Activated gamma-delta T cell treated with anti-CD3 and anti-CD28 coated beads, Interleukin-2, amount 50 U/mL, for 16 hours (primary cell): ENCODE results near the gene DPP9.
"Not testable (repeated sequence)": the region's sequence is repeated elsewhere in the genome, so short reads cannot be mapped to it uniquely, and the experiment has no call there.

Experiments
- DNase-seq: peaks from one replicate; pipeline ENCODE4 v3.0.0-alpha.2; 2020; ENCODE audit warnings: low read depth

The DPP9 gene

DNA sequence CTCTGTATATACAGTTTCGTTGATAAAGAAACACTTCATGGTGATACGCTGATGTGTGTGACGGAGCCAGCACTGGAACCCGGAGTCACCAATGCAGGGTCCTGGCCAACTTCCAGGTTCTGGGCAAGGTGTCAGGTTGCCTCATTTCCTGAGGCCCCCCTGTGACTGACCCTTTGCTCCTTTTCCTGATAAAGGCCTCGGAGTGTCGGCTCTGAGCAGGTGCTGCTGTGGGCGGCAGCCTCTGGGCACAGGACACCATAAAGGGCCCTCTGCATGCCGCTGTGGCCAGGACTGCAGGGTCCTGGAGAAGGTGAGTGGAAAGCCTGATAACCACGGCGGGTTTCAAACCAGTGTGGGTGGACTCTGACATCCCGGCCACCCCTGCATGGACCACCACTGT, 36.2 kb downstream of the DPP9 start:
- no peak for DNase-seq

DNA sequence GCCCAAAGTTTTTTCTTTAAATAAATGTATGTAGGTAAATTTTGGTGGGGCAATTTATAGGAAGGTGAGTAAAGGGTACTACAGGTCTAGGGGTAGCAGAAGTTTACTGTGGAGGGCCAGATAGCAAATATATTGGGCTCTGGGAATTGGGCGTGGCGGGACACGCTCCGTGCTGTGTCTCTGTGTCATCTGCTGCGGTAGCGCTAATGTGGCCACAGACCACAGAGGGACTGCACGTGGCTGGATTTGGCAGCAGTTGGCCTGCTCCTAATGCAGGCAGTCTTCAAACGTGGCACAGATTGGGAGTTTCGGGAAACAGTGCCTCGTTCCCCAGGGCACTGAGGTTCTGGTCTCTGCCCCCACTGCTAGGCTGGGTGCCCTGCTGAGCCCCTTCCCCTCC, 36.9 kb downstream of the DPP9 start:
- DNase-seq = no peak

DNA sequence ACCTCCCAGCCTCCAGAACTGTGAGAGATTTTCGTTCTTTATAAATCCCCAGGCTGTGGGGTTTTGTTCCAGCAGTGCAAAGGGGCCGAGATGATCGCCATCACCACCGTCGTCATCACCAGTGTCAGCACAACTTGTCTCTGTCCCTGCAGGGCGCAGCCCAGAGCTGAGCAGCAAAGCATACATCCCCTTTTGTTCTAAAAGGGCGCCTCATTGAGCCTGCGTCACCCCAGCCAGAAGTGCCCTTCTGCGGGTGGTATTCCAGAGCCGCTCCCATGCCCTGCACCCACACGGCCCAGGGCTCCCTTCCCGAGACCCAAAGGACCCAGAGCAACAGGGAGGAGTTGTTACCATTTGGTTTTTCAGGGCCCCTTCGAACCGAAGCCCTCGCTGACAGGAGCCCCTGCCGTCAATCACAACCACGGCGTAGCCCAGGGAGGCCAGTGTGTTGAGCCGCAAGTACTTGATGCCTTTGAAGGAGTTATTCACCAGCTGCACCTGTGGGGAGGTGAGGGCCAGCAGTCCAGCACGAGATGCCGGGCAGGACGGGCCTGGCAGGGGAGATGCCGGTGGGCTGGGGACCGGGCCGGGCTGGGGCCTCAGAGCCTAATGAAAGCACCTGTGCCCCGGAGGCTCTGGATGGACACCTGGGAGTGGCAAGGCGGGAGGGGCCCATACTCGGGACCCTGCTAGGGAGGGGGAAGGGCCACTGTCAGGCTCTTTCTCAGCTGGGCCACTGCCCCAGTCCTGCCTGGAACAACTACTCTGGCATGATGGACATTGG, 39.1 kb downstream of the DPP9 start:
- no peak for DNase-seq

DNA sequence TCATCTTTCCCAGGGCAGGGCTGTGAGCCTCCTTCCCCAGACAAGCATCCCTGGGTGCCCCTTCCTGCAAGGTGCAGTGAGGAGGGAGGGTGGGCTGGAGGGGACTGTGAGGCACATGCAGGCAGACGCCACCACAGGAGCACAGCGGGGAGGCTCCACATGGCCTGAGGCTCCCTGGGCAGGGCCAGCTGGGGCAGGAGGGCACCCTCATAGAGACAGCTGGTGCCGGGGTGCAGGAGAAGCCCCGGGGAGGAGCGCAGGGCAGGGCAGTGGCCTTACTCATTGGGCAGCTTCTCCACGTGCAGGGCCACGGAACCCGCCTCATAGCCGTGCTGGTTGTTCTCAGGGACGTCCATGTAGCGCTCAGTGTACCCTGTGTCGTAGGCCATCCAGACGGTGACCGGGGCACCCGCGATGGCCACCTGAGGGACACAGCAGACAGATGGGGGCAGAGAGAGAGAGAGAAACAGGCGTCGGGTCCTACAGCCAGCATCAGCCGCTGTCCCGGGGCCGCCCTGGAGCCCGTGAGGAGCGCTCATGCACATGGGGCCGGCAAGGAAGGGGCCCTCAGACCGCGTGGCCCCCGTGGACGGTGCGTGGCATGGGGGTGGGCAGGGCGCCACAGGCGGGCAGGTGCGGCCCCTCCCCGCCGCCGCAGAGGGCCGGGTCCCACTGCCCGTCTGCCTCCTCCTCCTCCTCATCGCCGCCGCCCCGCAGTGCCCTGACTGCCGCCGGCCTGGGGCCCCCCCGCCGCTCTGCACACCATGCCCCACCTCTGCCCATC, 41.0 kb downstream of the DPP9 start:
- DNase-seq = no peak

DNA sequence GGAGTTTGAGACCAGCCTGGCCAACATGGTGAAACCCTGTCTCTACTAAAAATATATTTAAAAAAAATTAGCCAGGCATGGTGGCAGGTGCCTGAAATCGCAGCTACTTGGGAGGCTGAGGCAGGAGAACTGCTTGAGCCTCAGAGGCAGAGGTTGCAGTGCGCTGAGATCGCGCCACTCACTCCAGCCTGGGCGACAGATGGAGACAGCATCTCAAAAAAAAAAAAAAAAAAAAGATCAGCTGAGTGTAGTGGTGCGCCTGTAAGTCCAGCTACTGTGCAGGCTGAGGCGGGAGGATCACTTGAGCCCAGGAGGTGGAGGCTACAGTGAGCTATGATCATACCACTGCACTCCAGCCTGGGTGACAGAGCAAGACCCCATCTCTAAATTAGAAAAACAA, 43.6 kb downstream of the DPP9 start:
- DNase-seq = not testable (repeated sequence)

DNA sequence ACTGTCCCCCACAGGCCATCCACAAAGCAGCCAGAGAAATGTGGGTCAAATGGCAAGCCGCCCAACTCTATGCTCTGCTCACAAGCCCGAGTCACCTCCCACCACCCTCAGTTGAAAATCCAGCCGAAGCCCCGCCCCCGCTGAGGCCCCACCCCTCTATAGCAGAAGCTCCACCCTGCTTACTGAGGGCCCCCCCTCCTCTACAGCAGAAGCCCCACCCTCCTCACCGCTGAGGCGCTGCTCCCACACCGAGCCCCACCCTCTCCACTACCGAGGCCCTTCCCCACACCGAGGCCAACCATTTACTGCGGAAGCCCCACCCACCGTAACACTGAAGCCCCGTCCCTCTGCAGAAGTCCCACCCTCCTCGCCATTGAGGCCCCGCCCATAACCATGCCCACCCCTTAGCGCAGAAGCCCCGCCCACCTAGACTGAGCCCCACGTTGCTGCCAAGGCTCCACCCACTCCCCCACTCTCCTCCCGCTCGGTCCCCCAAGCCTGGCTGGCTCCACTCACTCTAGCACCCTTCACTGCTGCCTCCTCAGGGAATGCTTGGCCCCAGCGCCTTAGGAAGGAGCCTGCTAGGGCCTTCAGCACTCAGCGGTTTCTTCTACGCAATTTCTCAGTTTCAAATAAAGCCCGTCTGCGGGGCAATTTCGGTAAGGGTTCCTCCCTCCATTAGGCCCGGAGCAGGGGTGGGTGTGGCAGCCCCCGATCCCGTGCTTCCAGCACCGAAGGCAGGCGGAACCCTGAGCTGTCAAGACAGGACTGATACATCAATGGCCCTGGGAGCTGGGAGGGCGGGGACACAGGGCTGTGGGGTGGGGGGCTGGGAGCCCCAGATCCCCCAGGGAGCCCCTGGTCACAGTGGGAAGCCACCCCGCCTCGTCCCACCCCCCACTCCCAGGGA, 44.5 kb downstream of the DPP9 start:
- no peak for DNase-seq

DNA sequence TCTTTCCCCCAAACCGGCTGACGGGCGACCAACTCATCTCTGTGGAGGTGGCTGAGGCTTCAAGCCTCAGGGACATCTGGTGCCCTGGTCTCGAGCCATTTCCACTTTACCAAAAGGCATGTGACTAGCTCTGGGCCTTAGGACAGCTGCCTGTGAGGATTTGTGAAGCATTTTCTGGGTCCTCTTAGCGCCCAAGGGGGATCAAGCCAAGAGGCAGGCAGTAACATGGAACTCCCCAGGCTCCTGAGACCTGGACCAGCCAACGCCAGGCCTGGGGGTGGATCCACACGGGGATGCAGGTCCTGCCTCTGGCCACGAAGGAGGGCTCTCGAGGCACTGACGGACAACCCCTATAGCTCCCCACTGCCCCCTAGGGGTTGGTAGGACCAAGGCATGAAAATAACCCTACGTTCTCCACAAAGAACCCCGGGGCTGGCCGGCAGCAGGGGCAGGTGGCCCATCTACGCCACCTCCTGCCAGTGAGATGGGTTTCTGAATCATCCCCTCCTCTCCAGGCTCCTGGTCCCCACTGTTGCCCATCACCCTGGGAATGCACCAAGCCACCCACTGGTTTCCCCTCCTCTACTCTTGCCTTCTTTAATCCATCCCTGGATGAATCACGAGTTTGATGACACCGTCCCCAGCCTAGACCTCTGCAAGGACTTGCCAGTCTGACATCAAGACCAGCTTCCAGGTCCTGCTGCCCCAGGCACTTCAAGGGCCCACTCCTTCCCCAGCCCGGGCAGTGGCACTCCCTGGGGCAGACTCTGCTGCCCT, 46.5 kb downstream of the DPP9 start:
- no peak for DNase-seq

DNA sequence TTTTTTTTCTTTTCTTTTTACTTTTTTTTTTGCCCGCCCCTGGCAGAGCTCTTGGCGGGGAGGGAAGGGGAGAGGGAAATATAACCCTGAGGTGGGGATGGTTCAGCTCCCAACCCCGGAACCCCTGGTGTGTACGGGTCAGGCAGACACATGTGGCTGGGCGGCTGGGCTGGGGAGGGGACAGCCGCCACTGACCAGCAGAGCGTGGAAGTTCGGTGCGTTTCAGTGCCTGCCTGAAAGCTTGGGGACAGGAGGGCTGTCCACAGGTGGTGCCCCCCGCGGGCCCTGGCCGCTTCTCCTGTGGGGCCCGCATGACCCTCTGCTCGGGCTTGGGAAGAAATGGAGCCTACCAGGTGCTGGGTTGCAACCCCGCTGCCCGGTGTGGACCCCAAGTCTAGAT, 48.3 kb downstream of the DPP9 start:
- DNase-seq = no peak

DNA sequence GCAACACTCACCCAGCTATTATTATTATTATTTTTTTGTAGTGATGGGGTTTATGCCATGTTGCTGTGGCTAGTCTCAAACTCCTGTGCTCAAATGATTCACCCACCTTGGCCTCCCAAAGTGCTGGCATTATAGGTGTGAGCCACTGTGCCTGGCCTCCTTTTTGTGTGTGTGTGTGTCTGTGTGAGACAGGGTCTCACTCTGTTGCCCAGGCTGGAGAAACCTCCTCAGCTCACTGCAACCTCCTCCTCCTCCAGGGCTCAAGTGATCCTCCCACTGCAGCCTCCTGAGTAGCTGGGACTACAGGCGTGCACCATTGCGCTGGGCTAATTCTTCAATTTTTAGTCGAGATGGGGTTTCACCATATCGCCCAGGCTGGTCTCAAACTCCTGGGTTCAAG, 49.9 kb downstream of the DPP9 start:
- DNase-seq = no peak

DNA sequence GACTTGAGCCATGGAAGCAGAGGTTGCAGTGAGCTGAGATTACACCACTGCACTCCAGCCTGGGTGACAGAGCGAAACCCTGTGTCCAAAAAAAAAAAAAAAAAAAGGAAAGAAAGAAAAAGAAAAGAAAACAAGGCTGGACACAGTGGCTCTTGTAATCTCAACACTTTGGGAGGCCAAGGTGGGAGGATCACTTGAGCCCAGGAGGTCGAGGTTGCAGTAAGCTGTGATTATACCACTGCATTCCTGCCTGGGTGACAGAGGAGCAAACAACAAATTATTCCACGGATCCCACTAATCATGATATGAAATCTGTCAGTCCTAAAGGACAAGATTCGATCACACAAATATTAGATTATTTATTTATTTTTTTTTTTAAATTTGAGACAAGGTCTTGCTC, 50.4 kb downstream of the DPP9 start:
- no peak for DNase-seq

DNA sequence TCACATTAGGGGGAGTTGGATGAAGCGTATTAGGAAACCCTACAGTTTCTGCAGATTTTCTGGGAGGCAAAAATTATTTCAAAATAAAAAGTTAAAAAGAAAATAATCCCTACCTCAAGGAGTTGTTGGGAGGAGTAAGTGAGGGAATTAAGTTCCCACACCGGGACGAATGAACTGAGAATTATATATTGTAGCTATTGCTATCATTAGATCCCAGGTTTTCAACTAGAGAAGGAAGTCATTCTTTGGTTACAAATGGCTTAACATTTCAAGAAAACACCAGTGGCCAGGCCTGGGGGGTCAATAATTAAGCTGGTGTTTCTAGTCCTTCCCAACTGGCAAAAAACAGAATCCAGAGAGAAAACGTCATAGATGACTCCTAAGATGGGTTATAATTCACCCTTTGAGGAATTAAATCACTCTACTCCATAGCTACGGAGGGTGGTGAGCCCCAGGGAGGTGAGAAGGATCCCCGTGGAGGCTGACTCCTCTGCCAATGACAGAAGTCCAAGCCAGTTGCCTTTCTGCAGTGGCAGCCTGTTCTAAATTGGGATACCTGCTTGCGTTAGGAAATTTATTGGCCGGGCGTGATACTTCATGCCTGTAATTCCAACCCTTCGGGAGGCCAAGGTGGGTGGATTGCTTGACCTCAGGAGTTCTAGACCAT, 52.3 kb downstream of the DPP9 start:
- DNase-seq = no peak

DNA sequence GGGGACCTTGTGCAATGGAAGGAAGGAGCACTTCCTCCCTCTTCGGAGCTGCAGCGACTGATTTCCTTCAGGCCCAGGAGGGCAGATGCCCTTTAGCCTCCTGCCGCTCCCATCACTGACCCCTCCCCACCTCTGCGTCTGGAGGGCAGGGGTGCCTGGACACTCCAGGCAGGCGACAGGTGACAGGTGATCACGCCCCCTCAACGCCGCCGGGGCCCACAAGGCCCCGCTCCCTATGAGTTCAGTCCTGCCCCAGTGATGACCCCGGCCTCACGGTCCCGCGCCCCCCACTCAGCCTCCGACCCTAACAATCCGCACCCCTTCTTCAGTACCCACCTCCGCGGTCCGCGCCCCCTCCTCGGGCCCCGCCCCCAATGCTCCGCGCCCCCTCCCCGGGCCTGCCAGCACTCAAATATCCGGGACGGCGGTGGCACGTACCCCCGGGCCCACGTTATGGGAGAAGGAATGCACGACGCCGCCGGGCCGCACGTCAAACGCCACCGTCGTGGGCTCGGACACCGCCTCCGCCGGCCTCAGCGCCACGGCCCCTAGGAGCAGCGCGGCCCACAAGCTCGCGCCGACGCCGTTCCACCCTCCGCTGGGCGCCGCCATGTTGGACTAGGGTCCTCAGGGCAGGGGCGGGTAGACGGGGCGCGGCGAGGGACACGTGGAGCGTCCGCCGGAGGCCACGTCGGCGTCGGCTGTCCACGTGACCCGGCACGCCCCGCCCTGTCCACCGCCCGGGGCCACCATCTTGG, 53.7 kb downstream of the DPP9 start, which contains the start of gene MYDGF:
Gene MYDGF (minus strand): TSS at position 620 of the 758 bp plus-strand sequence. CDS start 8 bp downstream, at position 612.
- DNase-seq = peak; percentile 87

DNA sequence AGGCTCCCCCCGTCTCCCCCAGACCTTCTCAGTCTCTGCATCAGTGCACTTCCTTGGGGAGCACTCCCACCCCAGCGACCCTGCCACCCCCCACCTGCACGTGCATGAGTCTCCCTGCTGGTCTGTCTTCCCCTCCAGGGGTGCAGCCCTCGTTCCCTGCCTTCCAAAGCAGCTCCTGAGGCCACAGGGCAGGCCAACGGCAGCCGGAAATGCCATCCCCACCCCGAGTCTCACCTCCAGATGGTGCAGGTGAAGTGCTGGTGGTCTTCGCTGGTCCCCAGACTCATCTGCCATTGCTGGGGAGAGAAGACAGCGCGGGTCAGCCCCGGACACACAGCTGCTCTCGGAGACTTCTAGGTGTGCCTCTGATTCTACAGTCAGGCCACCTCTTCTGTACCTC, 59.0 kb downstream of the DPP9 start:
- DNase-seq = no peak

DNA sequence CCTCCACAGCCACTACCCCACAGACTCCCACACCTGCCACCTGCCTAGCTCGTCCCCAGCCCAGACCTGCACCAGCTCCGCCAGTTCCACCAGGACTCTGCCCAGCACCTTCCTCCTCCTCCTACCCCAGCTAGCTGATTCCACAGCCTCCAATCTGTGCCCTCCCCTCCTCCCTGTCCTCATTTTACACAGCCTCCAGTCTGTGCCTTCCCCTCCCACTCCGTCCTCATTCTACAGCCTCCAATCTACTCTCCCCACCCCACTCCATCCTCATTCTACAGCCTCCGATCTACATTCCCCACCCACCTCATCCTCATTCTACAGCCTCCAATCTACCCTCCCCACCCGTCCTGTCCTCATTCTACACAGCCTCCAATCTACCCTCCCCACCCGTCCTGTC, 60.8 kb downstream of the DPP9 start:
- DNase-seq = no peak

DNA sequence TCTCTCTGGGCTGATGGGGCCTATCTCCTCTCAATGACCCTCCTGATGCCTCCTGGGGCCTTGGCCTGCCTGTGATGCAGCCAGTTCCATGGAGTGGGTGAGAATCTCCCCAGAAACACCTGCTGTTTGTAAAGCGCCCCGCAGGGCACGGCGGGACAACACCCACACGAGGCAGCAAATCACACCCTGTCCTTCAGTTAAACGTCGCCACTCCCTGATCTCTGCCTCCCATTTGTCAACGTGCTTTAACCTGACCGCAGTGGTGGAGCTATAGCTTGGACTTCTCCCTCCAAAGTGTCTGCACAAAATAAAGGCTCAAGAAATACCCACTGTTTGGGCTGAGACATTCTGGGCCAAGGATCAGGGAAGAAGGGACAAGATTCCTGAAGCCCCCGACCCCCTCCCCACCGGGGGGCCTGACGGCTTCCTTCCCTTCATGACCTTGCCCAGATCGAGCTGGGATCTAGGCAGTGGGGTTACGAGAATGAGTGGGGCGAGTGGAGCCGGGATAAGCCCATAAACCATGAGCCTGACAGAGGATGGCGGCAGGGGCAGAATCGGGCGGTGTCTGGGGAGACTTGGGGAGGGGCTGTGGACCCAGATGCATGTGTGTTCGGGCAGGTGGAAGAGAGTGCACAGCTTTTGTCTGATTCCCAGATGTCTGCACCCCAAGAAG, 61.5 kb downstream of the DPP9 start:
- DNase-seq = no peak

DNA sequence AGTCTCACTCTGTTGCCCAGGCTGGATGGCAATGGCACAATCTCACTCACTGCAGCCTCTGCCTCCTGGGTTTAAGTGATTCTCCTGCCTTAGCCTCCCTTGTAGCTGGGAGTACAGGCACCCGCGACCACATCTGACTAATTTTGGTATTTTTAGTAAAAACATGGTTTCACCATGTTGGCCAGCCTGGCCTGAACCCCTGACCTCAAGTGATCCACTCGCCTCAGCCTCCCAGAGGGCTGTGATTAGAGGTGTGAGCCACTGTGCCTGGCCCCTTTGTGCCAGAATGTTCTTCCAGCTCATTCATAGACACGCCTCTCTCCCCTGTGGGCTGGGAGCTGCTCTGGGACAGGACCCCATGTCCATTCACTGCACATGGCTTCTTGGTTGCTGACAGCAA, 62.6 kb downstream of the DPP9 start:
- DNase-seq = no peak

DNA sequence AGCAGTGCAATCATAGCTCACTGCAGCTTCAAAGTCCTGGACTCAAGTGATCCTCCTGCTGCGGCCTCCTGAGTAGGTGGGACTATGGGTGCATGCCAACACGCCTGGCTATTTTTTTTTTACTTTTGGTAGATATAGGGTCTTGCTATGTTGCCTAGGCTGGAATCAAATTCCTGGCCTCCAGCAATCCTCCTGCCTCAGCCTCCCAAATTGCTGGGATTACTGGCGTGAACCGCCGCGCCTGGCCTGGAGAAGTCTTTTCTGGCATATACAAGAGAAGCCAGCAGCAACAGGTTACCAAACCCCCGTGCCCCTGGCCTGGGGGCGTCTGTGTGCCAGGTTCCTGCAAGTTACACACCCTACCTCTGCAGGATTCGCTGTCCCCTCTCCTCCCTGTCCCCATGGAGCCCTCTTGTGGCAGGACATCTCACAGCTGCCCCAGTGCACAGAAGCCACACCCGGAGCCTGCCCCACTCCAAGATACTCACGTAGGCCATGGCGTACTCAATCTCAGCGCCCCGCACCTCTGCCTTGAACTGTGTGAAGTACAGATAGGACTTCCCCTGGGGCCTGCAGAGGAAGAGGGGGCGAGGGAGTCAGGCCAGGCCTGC, 63.4 kb downstream of the DPP9 start:
- DNase-seq = no peak

DNA sequence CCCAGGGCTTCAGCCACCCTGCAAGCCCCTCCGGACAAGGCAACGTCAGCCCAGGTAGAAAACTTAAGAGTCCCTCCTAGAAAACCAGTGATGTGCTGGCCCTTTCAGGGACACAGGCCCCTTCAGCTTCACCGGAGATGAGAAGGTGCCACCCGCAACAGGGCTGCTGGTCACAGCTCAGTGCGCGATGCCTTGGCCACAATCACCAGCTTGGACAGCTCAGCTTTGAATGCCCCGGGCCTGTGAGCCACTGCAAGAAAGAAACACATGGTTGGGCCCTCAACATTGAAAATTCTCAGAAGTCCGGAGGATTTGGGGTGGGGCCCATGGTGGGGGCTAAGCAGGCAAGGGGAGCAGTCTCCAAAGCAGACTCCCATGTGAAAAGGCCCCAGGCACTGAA, 65.8 kb downstream of the DPP9 start:
- no peak for DNase-seq

DNA sequence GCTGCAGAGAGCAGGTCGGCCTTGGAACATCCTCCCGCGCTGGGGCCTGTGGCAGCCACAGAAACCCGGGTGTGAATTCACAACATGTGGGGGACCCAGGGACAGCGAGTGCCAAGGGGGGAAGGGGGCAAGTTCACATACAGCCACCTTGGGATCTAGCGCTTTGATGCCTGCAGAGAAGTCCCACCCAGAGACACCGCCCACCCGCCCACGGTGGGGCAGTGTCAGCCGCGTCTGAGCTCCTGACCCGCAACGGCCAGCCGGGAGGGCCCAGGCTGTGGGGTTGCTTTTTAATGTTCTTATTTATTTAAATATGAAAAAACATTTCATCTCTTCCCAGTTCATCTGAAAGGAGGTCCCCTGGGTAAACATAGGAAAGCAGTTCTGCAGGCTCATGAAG, 66.4 kb downstream of the DPP9 start:
- DNase-seq = no peak
